KMS-11 (cell line): ENCODE data around the gene ZNF226.

Source experiments
- H2AFZ ChIP-seq: fragments of 200-600 bp; sonication (generic); 2 replicates; pipeline ENCODE4 v1.6.1; 2016; ENCODE audit warnings: antibody characterized with exemption, mixed run types, low read depth
- H3K27ac ChIP-seq: fragments of 200-600 bp; sonication (generic); 2 replicates; pipeline ENCODE4 v1.6.1; 2016; ENCODE audit warnings: mild to moderate bottlenecking, mixed run types
- H3K27me3 ChIP-seq: fragments of 200-600 bp; sonication (generic); 2 replicates; pipeline ENCODE4 v1.6.1; 2017; ENCODE audit warnings: mild to moderate bottlenecking, low read depth, mixed run types, moderate library complexity; ENCODE audit not compliant: insufficient read depth
- H3K36me3 ChIP-seq: fragments of 200-600 bp; sonication (generic); 2 replicates; pipeline ENCODE4 v1.6.1; 2017; ENCODE audit warnings: mild to moderate bottlenecking, mixed run types; ENCODE audit not compliant: insufficient read depth
- H3K4me1 ChIP-seq: fragments of 200-600 bp; sonication (generic); 2 replicates; pipeline ENCODE4 v1.6.1; 2016; ENCODE audit warnings: mild to moderate bottlenecking, low read depth, mixed run types; ENCODE audit not compliant: poor library complexity, severe bottlenecking
- H3K4me2 ChIP-seq: fragments of 200-600 bp; sonication (generic); 2 replicates; pipeline ENCODE4 v1.7.0; 2016; ENCODE audit warnings: mild to moderate bottlenecking, mixed run types
- H3K4me3 ChIP-seq: fragments of 200-600 bp; sonication (generic); IDR thresholded peaks from 2 replicates; pipeline ENCODE4 v1.6.1; 2017; ENCODE audit warnings: low read depth, low read length, mixed read lengths; ENCODE audit not compliant: insufficient read depth
- H3K79me2 ChIP-seq: fragments of 200-600 bp; sonication (generic); 2 replicates; pipeline ENCODE4 v1.6.1; 2016; ENCODE audit warnings: low read depth, mixed run types; ENCODE audit not compliant: insufficient read depth
- H3K9ac ChIP-seq: fragments of 200-600 bp; sonication (generic); 2 replicates; pipeline ENCODE4 v1.6.1; 2016; ENCODE audit warnings: mild to moderate bottlenecking, mixed run types
- H4K20me1 ChIP-seq: fragments of 200-600 bp; sonication (generic); 2 replicates; pipeline ENCODE4 v1.6.1; 2016; ENCODE audit warnings: mild to moderate bottlenecking, mixed run types; ENCODE audit not compliant: insufficient read depth
- TF ChIP-seq, protein P1 (sequence below): fragments of 200-600 bp; sonication (generic); conservative IDR thresholded peaks from 2 replicates; pipeline ENCODE4 v1.6.1; 2017; ENCODE audit warnings: low read depth, mild to moderate bottlenecking, antibody characterized with exemption, low read length, moderate library complexity, mixed read lengths

ZNF226 gene

DNA sequence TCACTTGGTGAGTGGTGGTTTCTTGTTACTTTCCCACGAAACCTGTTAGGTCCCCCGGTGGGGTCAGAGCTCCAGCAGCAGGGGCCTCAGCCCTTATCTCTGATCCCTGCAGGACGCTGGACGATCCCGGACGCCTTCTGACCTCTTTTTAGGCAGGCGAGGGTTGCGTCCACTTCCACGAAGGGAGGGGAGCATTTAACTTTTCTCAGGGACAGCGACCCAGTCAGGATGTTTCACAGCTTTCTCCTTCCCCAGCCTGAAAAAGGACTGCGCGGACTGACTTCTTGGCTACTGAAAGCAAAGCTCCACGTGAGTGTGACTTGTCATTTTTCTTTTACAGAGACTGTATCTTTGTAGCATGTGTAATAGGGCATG is 22.9 kb upstream of the ZNF226 start:
- TF ChIP-seq, protein P1, sequence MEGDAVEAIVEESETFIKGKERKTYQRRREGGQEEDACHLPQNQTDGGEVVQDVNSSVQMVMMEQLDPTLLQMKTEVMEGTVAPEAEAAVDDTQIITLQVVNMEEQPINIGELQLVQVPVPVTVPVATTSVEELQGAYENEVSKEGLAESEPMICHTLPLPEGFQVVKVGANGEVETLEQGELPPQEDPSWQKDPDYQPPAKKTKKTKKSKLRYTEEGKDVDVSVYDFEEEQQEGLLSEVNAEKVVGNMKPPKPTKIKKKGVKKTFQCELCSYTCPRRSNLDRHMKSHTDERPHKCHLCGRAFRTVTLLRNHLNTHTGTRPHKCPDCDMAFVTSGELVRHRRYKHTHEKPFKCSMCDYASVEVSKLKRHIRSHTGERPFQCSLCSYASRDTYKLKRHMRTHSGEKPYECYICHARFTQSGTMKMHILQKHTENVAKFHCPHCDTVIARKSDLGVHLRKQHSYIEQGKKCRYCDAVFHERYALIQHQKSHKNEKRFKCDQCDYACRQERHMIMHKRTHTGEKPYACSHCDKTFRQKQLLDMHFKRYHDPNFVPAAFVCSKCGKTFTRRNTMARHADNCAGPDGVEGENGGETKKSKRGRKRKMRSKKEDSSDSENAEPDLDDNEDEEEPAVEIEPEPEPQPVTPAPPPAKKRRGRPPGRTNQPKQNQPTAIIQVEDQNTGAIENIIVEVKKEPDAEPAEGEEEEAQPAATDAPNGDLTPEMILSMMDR, result no peak
- Histone ChIP-seq H3K4me2 (no peak overlapping the region), H3K79me2 (no peaks in the 10 kb centered on the region), H3K4me3 (no peak overlapping the region), H3K27ac (no peak overlapping the region), H3K36me3 (no peaks in the 10 kb centered on the region), H3K27me3 (no peaks in the 10 kb centered on the region), H3K9ac (no peak overlapping the region), H3K4me1 (no peaks in the 10 kb centered on the region), H2AFZ (no peak overlapping the region), H4K20me1 (no peaks in the 10 kb centered on the region)

DNA sequence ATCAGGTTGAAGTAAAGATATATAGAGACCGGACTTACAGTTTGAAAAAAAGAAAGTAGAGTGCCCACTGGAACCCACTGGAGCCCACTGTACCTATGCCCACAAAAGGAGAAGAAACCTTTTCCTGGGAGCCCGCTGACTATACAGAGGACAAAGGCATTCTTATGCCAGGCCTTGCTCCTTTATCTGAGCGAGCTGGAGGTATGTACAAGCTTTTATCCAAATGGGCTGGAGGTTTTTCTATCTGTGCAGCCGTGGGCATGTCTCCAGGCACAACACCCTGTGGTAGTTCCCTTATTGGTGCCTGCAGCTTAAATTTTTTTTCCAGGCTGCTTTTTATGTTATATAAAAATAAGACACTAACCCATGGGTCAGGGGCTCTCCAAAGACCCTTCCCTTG is 15.1 kb upstream of the ZNF226 start:
- H3K36me3 ChIP-seq, result no peaks in the 10 kb centered on the region; the same call in 1 of the 2 replicates

DNA sequence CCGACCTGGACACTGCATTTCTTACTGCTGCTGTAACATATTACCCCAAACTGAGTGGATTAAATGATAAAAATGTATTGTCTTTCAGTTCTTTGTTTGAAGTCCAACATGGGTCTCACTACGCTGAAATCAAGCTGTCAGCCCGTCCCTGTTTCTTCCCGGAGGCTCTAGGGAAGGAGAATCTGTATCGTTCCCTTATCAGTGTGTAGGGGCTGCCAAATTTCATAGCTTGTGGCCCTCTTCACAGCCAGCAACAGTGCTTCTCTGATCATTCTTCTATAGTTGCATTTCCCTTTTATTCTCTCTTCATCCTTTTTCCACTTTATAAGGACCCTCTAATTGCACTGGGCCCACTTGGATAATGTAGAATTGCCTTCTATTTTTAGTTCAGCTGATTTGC is 13.4 kb upstream of the ZNF226 start:
- Histone ChIP-seq H4K20me1 (no peaks in the 10 kb centered on the region), H3K4me3 (no peak overlapping the region), H3K27me3 (no peaks in the 10 kb centered on the region), H2AFZ (no peak overlapping the region), H3K36me3 (no peaks in the 10 kb centered on the region; the same call in 1 of the 2 replicates), H3K9ac (no peak overlapping the region), H3K27ac (no peak overlapping the region), H3K79me2 (no peaks in the 10 kb centered on the region), H3K4me1 (no peaks in the 10 kb centered on the region), H3K4me2 (no peak overlapping the region)
- TF ChIP-seq, protein P1, result no peak

More for the DNA sequence above, 15.1 kb upstream of the ZNF226 start:
- Histone ChIP-seq H3K27ac (no peak overlapping the region), H4K20me1 (no peaks in the 10 kb centered on the region), H3K4me3 (no peak overlapping the region), H3K4me2 (no peak overlapping the region), H3K4me1 (no peaks in the 10 kb centered on the region), H3K9ac (no peak overlapping the region), H3K27me3 (no peaks in the 10 kb centered on the region), H3K79me2 (no peaks in the 10 kb centered on the region), H2AFZ (no peak overlapping the region)
- TF ChIP-seq, protein P1, result no peak

DNA sequence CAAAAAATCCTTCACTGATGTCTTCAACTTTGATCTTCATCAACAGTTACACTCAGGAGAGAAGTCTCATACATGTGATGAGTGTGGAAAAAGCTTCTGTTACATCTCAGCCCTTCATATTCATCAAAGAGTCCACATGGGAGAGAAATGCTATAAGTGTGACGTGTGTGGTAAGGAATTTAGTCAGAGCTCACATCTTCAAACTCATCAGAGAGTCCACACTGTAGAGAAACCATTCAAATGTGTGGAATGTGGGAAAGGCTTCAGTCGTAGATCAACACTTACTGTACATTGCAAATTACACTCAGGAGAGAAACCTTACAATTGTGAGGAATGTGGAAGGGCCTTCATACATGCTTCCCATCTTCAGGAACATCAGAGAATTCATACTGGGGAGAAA is 8.4 kb upstream of the ZNF226 start:
- Histone ChIP-seq H3K27me3 (no peaks in the 10 kb centered on the region), H3K4me2 (no peak overlapping the region), H3K27ac (no peak overlapping the region), H3K9ac (no peak overlapping the region), H3K4me1 (no peaks in the 10 kb centered on the region), H3K4me3 (no peak overlapping the region), H4K20me1 (no peaks in the 10 kb centered on the region), H3K36me3 (no peaks in the 10 kb centered on the region; the same call in 1 of the 2 replicates), H3K79me2 (no peaks in the 10 kb centered on the region), H2AFZ (no peak overlapping the region)
- TF ChIP-seq, protein P1, result no peak
